Body of pancreas (tissue), 4 donors: Measurements from ENCODE around the gene MICAL2. TPM values are rescaled to one million over a fixed set of nuclear protein-coding genes. Genes with fewer than 3 reads are reported as not detected.

Experiments used
- ATAC-seq: fragments of 150-250 bp; one replicate; pipeline ENCODE4 v1.9.1; 2016
- DNase-seq, 4 donors: peaks; one replicate each; pipeline ENCODE4 v3.0.0-alpha.2; 2019
- H3K27ac ChIP-seq, 4 donors: fragments of 200-600 bp; sonication (generic); 1 replicate in 3 of 4; 2 replicates in 1 of 4; pipeline versions ENCODE4 v1.5.1 to v1.6.1; 2016 to 2019; ENCODE audit warnings: mild to moderate bottlenecking in 1 of 4, mixed read lengths in 1 of 4, moderate library complexity in 1 of 4
- H3K27me3 ChIP-seq, 2 donors: fragments of 200-600 bp; sonication (generic); one replicate each; pipeline ENCODE4 v1.6.0; 2016; ENCODE audit warnings: mild to moderate bottlenecking in 1 of 2
- H3K36me3 ChIP-seq, 2 donors: fragments of 200-600 bp; sonication (generic); replicated peaks in 1 of 2; 2 replicates each; pipeline ENCODE4 v1.5.1; 2016; ENCODE audit warnings: low read depth in 2 of 2; ENCODE audit not compliant: insufficient read depth in 1 of 2
- H3K4me1 ChIP-seq: fragments of 200-600 bp; sonication (generic); one replicate; pipeline ENCODE4 v1.6.0; 2016
- H3K4me3 ChIP-seq, 2 donors: fragments of 200-600 bp; sonication (generic); 1 replicate in 1 of 2; 2 replicates in 1 of 2; pipeline ENCODE4 v1.5.1; 2016 to 2019
- H3K9me3 ChIP-seq, 3 donors: fragments of 200-600 bp; sonication (generic); 1 replicate in 2 of 3; 2 replicates in 1 of 3; pipeline ENCODE4 v1.5.1; 2016
- POLR2A ChIP-seq, 3 donors: fragments of 450-650 bp; IDR thresholded peaks; one replicate each; pipeline ENCODE4 v1.6.1; 2016; ENCODE audit warnings: antibody characterized with exemption in 3 of 3, mild to moderate bottlenecking in 2 of 3
- WGBS, 2 donors: methylation state at CpG; one replicate each; pipeline ENCODE4 v1.1.5; 2017; 5-methylcytosine and 5-hydroxymethylcytosine counted together
- intact Hi-C: fragments of 100-400 bp; cut with DNase I; formaldehyde crosslinking; loops from one replicate; pipeline ENCODE4 v1.15.1; 2023
- total RNA-seq, 2 donors: library from RNA; depleted of rRNA; stranded (reverse); fragments of >200 nt; gene quantifications; one replicate each; pipeline ENCODE4 v1.1.0, GENCODE V29; 2016
- TF ChIP-seq, protein P1 (sequence below), 7 experiments: fragments of 450-650 bp in 4 of 7; fragments of 200-600 bp in 3 of 7; sonication (generic) in 3 of 7; IDR thresholded peaks; one replicate each; pipeline ENCODE4 v1.5.1; 2016 to 2019; ENCODE audit warnings: antibody characterized with exemption in 7 of 7

Gene MICAL2
- total RNA-seq, 2 donors from 2014 or later: 16.6 to 24.4 TPM

DNA sequence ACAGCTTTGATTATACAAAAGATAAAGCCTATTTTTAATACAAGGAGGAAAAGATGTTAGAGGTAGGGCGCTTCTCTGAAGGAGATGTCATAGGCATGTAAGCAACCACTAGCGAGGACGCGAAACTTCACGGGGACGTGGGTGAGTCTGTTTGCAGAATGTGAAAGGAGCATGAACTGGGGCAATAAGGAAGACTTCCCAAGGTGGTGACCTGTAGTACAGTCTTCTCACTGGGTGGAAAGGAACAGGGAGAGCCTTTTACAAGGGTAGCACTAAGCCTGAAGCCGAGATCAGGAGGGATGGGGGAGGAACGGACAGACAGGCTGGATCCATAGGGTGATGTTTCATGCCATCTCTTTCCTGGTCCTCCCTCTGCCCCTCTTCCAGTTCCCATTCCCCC lies 10.0 kb upstream of the MICAL2 start:
- H3K27ac ChIP-seq: no peak overlapping the region
- WGBS, 2 donors: 81 to 93% methylated on average over 8 of the region's 8 CpGs
- H3K9me3 ChIP-seq: no peaks in the 10 kb centered on the region
- ATAC-seq (no peak), DNase-seq (no peak)
- intact Hi-C loops: no loop called here
- H3K36me3 ChIP-seq: no peaks in the 10 kb centered on the region
- H3K4me3 ChIP-seq: no peak overlapping the region
- TF ChIP-seq POLR2A (IDR thresholded peaks at IDR 0.05): no peak
- TF ChIP-seq, protein P1, sequence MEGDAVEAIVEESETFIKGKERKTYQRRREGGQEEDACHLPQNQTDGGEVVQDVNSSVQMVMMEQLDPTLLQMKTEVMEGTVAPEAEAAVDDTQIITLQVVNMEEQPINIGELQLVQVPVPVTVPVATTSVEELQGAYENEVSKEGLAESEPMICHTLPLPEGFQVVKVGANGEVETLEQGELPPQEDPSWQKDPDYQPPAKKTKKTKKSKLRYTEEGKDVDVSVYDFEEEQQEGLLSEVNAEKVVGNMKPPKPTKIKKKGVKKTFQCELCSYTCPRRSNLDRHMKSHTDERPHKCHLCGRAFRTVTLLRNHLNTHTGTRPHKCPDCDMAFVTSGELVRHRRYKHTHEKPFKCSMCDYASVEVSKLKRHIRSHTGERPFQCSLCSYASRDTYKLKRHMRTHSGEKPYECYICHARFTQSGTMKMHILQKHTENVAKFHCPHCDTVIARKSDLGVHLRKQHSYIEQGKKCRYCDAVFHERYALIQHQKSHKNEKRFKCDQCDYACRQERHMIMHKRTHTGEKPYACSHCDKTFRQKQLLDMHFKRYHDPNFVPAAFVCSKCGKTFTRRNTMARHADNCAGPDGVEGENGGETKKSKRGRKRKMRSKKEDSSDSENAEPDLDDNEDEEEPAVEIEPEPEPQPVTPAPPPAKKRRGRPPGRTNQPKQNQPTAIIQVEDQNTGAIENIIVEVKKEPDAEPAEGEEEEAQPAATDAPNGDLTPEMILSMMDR (IDR thresholded peaks at IDR 0.05): no peak
- H3K27me3 ChIP-seq: no peaks in the 10 kb centered on the region
- peaks cover 17% of the 10 kb centered on the region for H3K4me1 ChIP-seq

DNA sequence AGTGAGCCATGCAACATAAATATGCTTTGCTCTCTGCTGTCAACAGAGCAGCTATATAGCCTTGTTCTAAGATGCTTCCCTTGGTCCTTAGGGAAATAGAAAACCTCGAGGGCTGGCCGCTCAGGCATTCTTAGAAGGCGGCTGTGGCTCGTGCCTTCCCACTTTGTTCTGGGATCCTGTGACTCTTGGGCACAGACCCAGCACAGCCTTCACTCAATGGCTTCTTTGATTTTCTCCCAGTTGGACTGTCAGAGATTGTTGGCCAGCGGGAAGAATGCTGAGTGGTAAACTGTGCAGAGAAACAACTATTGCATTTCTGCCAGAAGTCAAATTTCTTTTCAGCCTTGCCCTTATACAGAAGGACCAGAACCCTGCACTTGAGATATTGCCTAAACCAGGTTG lies 9.5 kb upstream of the MICAL2 start:
- intact Hi-C loops: no loop called here
- WGBS, 2 donors: 57 to 65% methylated on average over 5 of the region's 5 CpGs
- ATAC-seq (peak; percentile 16), DNase-seq (peak in 2 of 4 donors; percentile 29 to 34)
- Histone ChIP-seq H3K9me3 (no peaks in the 10 kb centered on the region), H3K27me3 (no peaks in the 10 kb centered on the region), H3K27ac (no peak overlapping the region), H3K36me3 (no peaks in the 10 kb centered on the region), H3K4me1 (peaks cover 17% of the 10 kb centered on the region), H3K4me3 (no peak overlapping the region)
- TF ChIP-seq, protein P1 (IDR thresholded peaks at IDR 0.05): no peak
- TF ChIP-seq POLR2A (IDR thresholded peaks at IDR 0.05): no peak

DNA sequence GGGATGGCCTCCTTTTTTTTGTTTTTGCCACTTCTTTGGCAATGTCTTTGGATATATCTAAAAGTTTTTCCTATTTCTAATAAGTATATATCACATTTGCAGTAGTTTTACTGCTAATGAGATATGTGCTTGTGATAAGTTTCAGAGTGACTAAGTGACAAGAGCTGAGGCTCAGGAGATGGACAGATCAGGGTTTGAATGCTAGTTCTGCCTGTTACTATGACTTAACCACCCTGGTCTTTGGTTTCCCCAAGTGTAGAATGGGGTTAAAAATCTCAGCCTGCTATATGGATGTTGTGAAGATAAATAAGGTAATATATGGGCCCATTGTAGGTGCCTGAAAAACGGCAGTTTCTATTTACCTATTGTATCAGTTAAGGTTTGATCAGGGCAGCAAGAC lies 9.1 kb upstream of the MICAL2 start:
- H3K27me3 ChIP-seq: no peaks in the 10 kb centered on the region
- H3K36me3 ChIP-seq: no peaks in the 10 kb centered on the region
- WGBS, 2 donors: 26 to 32% methylated on average over 1 of the region's 1 CpG
- intact Hi-C loops: no loop called here
- no peak for DNase-seq
- H3K4me1 ChIP-seq: peaks cover 17% of the 10 kb centered on the region
- ATAC-seq: no peak
- TF ChIP-seq POLR2A (IDR thresholded peaks at IDR 0.05): no peak
- TF ChIP-seq, protein P1 (IDR thresholded peaks at IDR 0.05): no peak
- no peak overlapping the region for H3K4me3 ChIP-seq
- no peaks in the 10 kb centered on the region for H3K9me3 ChIP-seq
- H3K27ac ChIP-seq: no peak overlapping the region

DNA sequence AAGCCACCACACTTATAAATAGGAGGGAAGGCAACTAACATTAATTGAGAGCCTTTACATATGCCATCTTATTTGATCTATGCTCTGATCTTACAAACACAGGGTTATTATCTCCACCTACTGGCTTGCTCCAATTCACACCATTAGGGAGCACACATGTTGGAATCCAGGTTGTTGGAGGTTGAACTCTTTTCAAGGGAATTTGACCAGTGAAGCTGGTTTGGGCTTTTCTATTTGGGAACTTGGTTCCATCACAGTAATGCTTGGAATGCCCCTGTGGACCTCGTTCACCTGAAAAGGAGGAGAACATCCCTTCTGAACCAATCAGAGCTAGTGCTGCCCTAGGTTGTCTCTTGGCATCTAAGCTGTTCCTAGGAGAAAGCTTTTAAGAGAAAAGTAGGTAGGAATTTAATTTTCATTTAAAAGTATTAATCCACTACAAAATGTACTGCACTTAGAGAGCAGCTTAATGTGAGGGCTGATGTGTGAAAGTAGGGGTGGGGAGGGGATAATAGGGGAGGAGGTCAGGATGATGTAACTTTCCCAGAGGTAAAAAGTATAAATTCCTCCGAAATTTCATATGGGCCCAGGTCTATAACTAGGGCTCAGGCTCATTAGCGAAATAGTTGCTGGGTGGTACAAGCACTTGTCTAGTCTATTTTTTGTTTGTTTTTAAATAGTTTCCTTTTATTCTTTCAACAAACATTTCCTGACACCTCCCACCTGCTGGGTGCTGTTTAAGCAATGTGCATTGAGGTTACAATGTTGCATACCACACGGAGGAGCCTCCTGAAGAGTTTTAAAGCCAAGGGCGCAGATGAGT lies 7.6 kb upstream of the MICAL2 start:
- Histone ChIP-seq H3K27ac (no peak overlapping the region), H3K27me3 (no peaks in the 10 kb centered on the region), H3K36me3 (no peaks in the 10 kb centered on the region), H3K4me3 (no peak overlapping the region), H3K9me3 (no peaks in the 10 kb centered on the region), H3K4me1 (peaks cover 17% of the 10 kb centered on the region)
- DNase-seq (no peak), ATAC-seq (no peak)
- 83 to 86% methylated on average over 5 of the region's 5 CpGs for WGBS, 2 donors
- TF ChIP-seq, protein P1 (IDR thresholded peaks at IDR 0.05): no peak
- no peak for TF ChIP-seq POLR2A (IDR thresholded peaks at IDR 0.05)
- intact Hi-C loops: no loop called here
